ENCODE results near the gene C16orf92.

DNA sequence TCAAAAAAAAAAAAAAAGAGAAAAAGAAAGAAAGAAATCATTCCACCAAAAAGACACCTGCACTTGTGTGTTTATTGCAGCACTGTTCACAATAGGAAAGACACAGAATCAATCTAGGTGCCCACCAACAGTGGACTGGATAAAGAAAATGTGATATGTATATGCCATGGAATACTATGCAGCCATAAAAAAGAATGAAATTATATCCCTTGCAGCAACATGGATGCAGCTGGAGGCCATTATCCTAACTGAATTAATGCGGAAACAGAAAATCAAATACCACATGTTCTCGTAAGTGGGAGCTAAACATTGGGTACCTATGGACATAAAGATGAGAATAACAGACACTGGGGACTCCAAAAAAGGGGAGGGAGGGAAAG, 5.7 kb upstream of the C16orf92 start:
- TF ChIP-seq, protein P1, sequence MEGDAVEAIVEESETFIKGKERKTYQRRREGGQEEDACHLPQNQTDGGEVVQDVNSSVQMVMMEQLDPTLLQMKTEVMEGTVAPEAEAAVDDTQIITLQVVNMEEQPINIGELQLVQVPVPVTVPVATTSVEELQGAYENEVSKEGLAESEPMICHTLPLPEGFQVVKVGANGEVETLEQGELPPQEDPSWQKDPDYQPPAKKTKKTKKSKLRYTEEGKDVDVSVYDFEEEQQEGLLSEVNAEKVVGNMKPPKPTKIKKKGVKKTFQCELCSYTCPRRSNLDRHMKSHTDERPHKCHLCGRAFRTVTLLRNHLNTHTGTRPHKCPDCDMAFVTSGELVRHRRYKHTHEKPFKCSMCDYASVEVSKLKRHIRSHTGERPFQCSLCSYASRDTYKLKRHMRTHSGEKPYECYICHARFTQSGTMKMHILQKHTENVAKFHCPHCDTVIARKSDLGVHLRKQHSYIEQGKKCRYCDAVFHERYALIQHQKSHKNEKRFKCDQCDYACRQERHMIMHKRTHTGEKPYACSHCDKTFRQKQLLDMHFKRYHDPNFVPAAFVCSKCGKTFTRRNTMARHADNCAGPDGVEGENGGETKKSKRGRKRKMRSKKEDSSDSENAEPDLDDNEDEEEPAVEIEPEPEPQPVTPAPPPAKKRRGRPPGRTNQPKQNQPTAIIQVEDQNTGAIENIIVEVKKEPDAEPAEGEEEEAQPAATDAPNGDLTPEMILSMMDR (IDR thresholded peaks at IDR 0.05): no peak
- no peak for TF ChIP-seq EZH2 (IDR thresholded peaks at IDR 0.05)

Measured in neural progenitor cell (in vitro differentiated cells).